OCI-LY3 (cell line): ENCODE data around the gene KRTAP10-4.
"Not testable (repeated sequence)": the region's sequence is repeated elsewhere in the genome, so short reads cannot be mapped to it uniquely, and the experiment has no call there.

ENCODE experiments used
- H2AFZ ChIP-seq: fragments of 200-600, 300-600 bp; shearing (Covaris generic); 2 replicates; pipeline ENCODE4 v1.6.0; 2014; ENCODE audit warnings: antibody characterized with exemption, low read depth, low read length
- H3K27ac ChIP-seq: fragments of 200-600, 300-600 bp; sonication (generic); 2 replicates; pipeline ENCODE4 v1.5.1; 2014; ENCODE audit warnings: mild to moderate bottlenecking, low read length, moderate library complexity, mixed read lengths
- H3K27me3 ChIP-seq: fragments of 200-600, 300-600 bp; sonication (generic); 2 replicates; pipeline ENCODE4 v1.6.1; 2014; ENCODE audit warnings: low read depth, low read length, mixed read lengths
- H3K36me3 ChIP-seq: fragments of 200-600, 300-600 bp; sonication (generic); replicated peaks from 2 replicates; pipeline ENCODE3; 2014; ENCODE audit warnings: low read depth, low read length, mixed read lengths
- H3K4me1 ChIP-seq: fragments of 300-600, 200-600 bp; sonication (generic); 2 replicates; pipeline ENCODE4 v1.6.1; 2014; ENCODE audit warnings: low read length, mixed read lengths
- H3K4me2 ChIP-seq: fragments of 200-600, 300-600 bp; sonication (generic); 2 replicates; pipeline ENCODE4 v1.6.1; 2014; ENCODE audit warnings: low read length, mixed read lengths
- H3K4me3 ChIP-seq: fragments of 300-600, 200-600 bp; sonication (generic); 2 replicates; pipeline ENCODE4 v1.5.1; 2014; ENCODE audit warnings: antibody characterized with exemption, mild to moderate bottlenecking, low read length, moderate library complexity
- H3K79me2 ChIP-seq: fragments of 300-600, 200-600 bp; shearing (Covaris generic); 2 replicates; pipeline ENCODE4 v1.6.1; 2014; ENCODE audit warnings: mild to moderate bottlenecking, low read length, mixed read lengths
- H3K9ac ChIP-seq: fragments of 300-600, 200-600 bp; shearing (Covaris generic); 2 replicates; pipeline ENCODE4 v1.6.0; 2014; ENCODE audit warnings: mild to moderate bottlenecking, low read length, moderate library complexity
- H3K9me3 ChIP-seq: fragments of 200-600, 300-600 bp; shearing (Covaris generic); 2 replicates; pipeline ENCODE4 v1.6.1; 2014; ENCODE audit warnings: low read length, mixed read lengths; ENCODE audit not compliant: insufficient read depth
- H4K20me1 ChIP-seq: fragments of 200-600, 300-600 bp; sonication (generic); 2 replicates; pipeline ENCODE4 v1.6.1; 2016; ENCODE audit warnings: low read length, mixed read lengths; ENCODE audit not compliant: insufficient read depth
- CTCF ChIP-seq: fragments of 200-600, 300-600 bp; sonication (generic); IDR thresholded peaks from 2 replicates; pipeline ENCODE4 v1.5.1; 2014; ENCODE audit warnings: antibody characterized with exemption, low read length, low read depth
- EZH2phosphoT487 ChIP-seq: fragments of 200-600 bp; shearing (Covaris generic); IDR thresholded peaks from 2 replicates; pipeline ENCODE4 v1.6.1; 2018; ENCODE audit warnings: antibody characterized with exemption, mixed run types, low read depth

KRTAP10-4 gene

GRCh38 chr21:44596068-44596725 lies 22.7 kb downstream of the KRTAP10-4 start:
- H3K27me3 ChIP-seq = no peaks in the 10 kb centered on the region
- H3K27ac ChIP-seq = no peak overlapping the region
- no peaks in the 10 kb centered on the region for H3K4me1 ChIP-seq
- TF ChIP-seq CTCF (no peak), EZH2phosphoT487 (no peak)
- H3K9ac ChIP-seq = no peak overlapping the region
- no peak overlapping the region for H2AFZ ChIP-seq
- H3K79me2 ChIP-seq = no peaks in the 10 kb centered on the region
- no peaks in the 10 kb centered on the region for H4K20me1 ChIP-seq
- no peak overlapping the region for H3K4me3 ChIP-seq
- no peak overlapping the region for H3K4me2 ChIP-seq
- H3K9me3 ChIP-seq = no peaks in the 10 kb centered on the region
- H3K36me3 ChIP-seq = no peaks in the 10 kb centered on the region

GRCh38 chr21:44598061-44598460 lies 24.5 kb downstream of the KRTAP10-4 start:
- Histone ChIP-seq H3K79me2 (no peaks in the 10 kb centered on the region), H3K9me3 (no peaks in the 10 kb centered on the region), H2AFZ (no peak overlapping the region), H3K36me3 (no peaks in the 10 kb centered on the region), H3K27me3 (no peaks in the 10 kb centered on the region), H3K4me3 (no peak overlapping the region), H3K4me1 (no peaks in the 10 kb centered on the region), H3K9ac (no peak overlapping the region), H3K27ac (no peak overlapping the region), H3K4me2 (no peak overlapping the region), H4K20me1 (no peaks in the 10 kb centered on the region)
- TF ChIP-seq EZH2phosphoT487 = no peak
- no peak for TF ChIP-seq CTCF

DNA sequence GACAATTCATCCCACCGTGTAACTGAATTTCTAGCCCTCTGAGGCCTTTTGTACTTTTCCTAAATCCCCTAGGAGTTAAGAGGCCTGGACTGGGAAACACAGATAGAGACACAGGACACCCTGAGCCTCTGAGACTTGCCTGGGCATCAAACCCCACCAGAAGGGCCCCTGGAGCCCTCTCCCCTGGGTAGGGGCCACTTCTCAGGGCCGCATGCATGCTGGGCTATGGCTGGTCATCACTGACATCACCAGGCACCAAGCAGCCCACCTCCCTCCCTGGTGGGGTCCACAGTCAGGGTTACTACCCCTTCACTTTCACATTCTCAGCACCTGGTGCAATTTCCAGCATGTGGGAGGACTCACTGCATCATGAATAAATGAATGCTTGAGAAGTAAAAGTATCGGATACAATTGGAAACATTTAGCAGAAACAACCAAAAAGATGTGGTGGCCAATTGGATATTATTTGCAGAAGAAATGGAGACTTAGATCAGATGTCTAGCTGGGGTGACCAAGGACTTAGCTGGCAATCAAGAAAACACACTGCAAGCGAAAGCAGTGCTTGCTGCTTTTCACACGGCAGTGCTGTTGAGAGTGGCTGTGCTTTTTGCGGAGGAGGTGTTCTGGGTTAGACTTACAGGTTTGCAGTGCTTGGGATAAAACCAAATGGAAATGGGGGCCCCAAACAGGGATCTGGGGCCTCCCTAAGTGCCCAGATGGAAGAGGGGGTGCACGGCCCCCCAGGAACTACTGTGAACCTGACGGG lies 25.9 kb downstream of the KRTAP10-4 start:
- Histone ChIP-seq H3K9ac (no peak overlapping the region), H3K9me3 (no peaks in the 10 kb centered on the region), H3K27me3 (no peaks in the 10 kb centered on the region; the same call in 1 of the 2 replicates), H3K4me2 (no peak overlapping the region), H3K27ac (no peak overlapping the region), H3K4me3 (no peak overlapping the region), H3K4me1 (no peaks in the 10 kb centered on the region), H3K79me2 (no peaks in the 10 kb centered on the region), H4K20me1 (no peaks in the 10 kb centered on the region), H2AFZ (no peak overlapping the region), H3K36me3 (no peaks in the 10 kb centered on the region)
- TF ChIP-seq CTCF (no peak), EZH2phosphoT487 (no peak)

DNA sequence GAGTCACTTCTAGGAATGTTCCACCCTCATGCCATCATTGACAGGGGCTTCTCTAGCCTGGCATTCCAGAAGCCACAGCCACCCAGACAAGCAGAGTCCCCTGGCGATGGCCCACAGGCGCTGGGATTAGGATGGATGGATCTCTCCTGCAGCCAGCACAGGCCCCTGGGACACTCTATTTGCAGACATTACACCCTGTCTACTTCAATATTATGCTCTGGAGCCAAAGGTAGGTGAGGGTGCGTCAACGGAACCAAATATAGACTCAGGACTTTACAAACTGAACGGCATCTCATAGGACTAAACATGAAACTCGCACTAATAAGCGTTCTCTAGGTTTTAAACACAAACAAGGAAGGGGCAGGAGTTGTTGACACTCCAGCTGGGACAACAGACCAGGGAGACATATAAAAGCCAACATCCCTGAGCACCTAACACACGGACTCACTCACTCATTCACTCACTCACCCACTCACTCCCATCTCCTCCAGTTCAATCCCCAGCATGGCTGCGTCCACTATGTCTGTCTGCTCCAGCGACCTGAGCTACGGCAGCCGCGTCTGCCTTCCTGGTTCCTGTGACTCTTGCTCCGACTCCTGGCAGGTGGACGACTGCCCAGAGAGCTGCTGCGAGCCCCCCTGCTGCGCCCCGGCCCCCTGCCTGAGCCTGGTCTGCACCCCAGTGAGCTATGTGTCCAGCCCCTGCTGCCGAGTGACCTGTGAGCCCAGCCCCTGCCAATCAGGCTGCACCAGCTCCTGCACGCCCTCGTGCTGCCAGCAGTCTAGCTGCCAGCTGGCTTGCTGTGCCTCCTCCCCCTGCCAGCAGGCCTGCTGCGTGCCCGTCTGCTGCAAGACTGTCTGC lies 26.8 kb downstream of the KRTAP10-4 start, which contains the start of gene KRTAP10-7:
Gene KRTAP10-7 (plus strand): TSS at position 480 of the 861 bp plus-strand sequence. CDS start 25 bp downstream, at position 505.
- not testable (repeated sequence) for H3K27ac ChIP-seq, H3K79me2 ChIP-seq

DNA sequence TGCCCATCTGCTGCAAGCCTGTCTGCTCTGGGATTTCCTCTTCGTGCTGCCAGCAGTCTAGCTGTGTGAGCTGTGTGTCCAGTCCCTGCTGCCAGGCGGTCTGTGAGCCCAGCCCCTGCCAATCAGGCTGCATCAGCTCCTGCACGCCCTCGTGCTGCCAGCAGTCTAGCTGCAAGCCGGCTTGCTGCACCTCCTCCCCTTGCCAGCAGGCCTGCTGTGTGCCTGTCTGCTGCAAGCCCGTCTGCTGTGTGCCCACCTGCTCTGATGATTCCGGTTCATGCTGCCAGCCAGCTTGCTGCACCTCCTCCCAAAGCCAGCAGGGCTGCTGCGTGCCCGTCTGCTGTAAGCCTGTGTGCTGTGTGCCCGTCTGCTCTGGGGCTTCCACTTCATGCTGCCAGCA lies 27.6 kb downstream of the KRTAP10-4 start:
- H3K4me3 ChIP-seq, H4K20me1 ChIP-seq, H3K79me2 ChIP-seq, H3K27me3 ChIP-seq, H3K9me3 ChIP-seq, H3K4me1 ChIP-seq, H3K36me3 ChIP-seq, H3K27ac ChIP-seq, H3K9ac ChIP-seq, H2AFZ ChIP-seq, H3K4me2 ChIP-seq: not testable (repeated sequence)

More for the DNA sequence above, 26.8 kb downstream of the KRTAP10-4 start, which contains the start of gene KRTAP10-7:
- H3K4me3 ChIP-seq, H3K9ac ChIP-seq, H4K20me1 ChIP-seq, H3K9me3 ChIP-seq, H3K4me1 ChIP-seq, H3K27me3 ChIP-seq, H3K4me2 ChIP-seq, H2AFZ ChIP-seq, H3K36me3 ChIP-seq: not testable (repeated sequence)
